ENCODE results near the gene ADAMTS12. TPM values are rescaled to one million over a fixed set of nuclear protein-coding genes. Genes with fewer than 3 reads are reported as not detected.
A peak's percentile ranks its signal among the peaks of the same experiment; 100 is the strongest.

ADAMTS12 gene
- total RNA-seq, 1 experiment from 2014 or later: not detected

DNA sequence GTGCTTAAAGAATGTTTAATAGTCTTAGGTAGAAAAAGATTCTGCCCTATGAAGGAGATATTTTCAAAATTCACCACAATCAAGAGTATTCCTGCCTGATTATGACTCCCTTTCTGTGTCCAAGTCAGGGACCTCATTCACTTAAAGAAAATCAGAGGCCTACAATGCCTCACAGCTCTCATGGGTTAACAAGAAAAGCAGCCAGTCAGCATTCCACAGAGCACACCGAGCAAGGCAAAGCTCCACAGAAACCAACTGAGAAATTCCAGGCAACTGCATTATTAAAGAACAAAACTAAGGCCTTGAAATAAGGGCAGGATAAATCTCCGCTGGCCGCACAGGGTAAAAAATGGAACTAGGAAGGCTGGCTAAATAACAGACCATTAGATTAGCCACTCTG, 289.9 kb downstream of the ADAMTS12 start:
- H3K4me1 ChIP-seq: no peaks in the 10 kb centered on the region
- TF ChIP-seq, protein P1, sequence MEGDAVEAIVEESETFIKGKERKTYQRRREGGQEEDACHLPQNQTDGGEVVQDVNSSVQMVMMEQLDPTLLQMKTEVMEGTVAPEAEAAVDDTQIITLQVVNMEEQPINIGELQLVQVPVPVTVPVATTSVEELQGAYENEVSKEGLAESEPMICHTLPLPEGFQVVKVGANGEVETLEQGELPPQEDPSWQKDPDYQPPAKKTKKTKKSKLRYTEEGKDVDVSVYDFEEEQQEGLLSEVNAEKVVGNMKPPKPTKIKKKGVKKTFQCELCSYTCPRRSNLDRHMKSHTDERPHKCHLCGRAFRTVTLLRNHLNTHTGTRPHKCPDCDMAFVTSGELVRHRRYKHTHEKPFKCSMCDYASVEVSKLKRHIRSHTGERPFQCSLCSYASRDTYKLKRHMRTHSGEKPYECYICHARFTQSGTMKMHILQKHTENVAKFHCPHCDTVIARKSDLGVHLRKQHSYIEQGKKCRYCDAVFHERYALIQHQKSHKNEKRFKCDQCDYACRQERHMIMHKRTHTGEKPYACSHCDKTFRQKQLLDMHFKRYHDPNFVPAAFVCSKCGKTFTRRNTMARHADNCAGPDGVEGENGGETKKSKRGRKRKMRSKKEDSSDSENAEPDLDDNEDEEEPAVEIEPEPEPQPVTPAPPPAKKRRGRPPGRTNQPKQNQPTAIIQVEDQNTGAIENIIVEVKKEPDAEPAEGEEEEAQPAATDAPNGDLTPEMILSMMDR (IDR thresholded peaks at IDR 0.05; ENCODE audit: insufficient read depth in 1 of 2, low read depth in 1 of 2, low read length in 1 of 2, severe bottlenecking in 1 of 2, unreplicated experiment in 1 of 2): no peak
- DNase-seq: peak in 1 of 2 experiments; percentile 11
- no peaks in the 10 kb centered on the region for H3K36me3 Mint-ChIP-seq (ENCODE audit: insufficient read depth, unreplicated experiment)
- no peaks in the 10 kb centered on the region for H3K27me3 ChIP-seq (replicated peaks; ENCODE audit: control insufficient read depth, insufficient read depth, low read length)
- intact Hi-C loops (cut with micrococcal nuclease; ENCODE audit: unreplicated experiment): no loop called here
- ChIA-PET CTCF (no interaction called here), POLR2A (no interaction called here)
- no peak overlapping the region for H3K4me3 Mint-ChIP-seq (ENCODE audit: unreplicated experiment)
- no peak overlapping the region for H3K27ac Mint-ChIP-seq (ENCODE audit: unreplicated experiment)
- no peak overlapping the region for H3K4me3 ChIP-seq (ENCODE audit: low read depth, low read length)
- no peaks in the 10 kb centered on the region for H3K9me3 Mint-ChIP-seq (ENCODE audit: unreplicated experiment)
- no peaks in the 10 kb centered on the region for H3K4me1 Mint-ChIP-seq (ENCODE audit: low read depth, unreplicated experiment)
- peaks cover 3% of the 10 kb centered on the region for H3K27me3 Mint-ChIP-seq (ENCODE audit: insufficient read depth, unreplicated experiment)
- BruUV-seq (replicated peaks): no TSS peak
- H3K9me3 ChIP-seq: no peaks in the 10 kb centered on the region
- no peaks in the 10 kb centered on the region for H3K36me3 ChIP-seq (ENCODE audit: control insufficient read depth, insufficient read depth, low read length)

DNA sequence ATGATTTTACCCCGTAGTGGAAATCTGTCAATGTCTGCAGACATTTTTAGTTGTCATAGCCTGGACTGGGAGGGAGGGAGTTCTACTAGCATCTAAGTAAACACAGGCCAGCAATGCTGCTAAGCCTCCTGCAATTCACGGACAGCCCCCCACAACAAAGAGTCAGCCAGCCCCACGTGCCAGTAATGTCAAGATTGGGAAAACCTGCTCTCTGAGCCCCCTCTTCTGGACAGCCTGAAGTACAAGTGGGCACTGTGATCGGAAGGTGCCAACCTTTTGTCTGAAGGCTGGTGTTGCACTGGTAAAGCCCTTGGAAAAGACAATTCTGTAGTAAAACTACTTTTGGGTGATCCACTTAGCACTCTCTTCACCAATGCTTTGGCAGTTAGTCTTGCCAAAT, 296.5 kb downstream of the ADAMTS12 start:
- H3K36me3 Mint-ChIP-seq (ENCODE audit: insufficient read depth, unreplicated experiment): no peaks in the 10 kb centered on the region
- Histone ChIP-seq H3K4me3 (ENCODE audit: low read depth, low read length) (no peak overlapping the region), H3K4me1 (no peaks in the 10 kb centered on the region), H3K27me3 (replicated peaks; ENCODE audit: control insufficient read depth, insufficient read depth, low read length) (no peaks in the 10 kb centered on the region), H3K36me3 (ENCODE audit: control insufficient read depth, insufficient read depth, low read length) (no peaks in the 10 kb centered on the region), H3K9me3 (no peaks in the 10 kb centered on the region)
- H3K4me3 Mint-ChIP-seq (ENCODE audit: unreplicated experiment): no peak overlapping the region
- ChIA-PET POLR2A (no interaction called here), CTCF (no interaction called here)
- BruUV-seq (replicated peaks): no TSS peak
- no peaks in the 10 kb centered on the region for H3K9me3 Mint-ChIP-seq (ENCODE audit: unreplicated experiment)
- H3K4me1 Mint-ChIP-seq (ENCODE audit: low read depth, unreplicated experiment): no peaks in the 10 kb centered on the region
- intact Hi-C loops (cut with micrococcal nuclease; ENCODE audit: unreplicated experiment): loop anchor here (1.0 to 2.0 kb wide), 2 partner anchors 125 to 159 kb away; no protein-coding TSS in a partner anchor
- TF ChIP-seq, protein P1 (IDR thresholded peaks at IDR 0.05; ENCODE audit: insufficient read depth in 1 of 2, low read depth in 1 of 2, low read length in 1 of 2, severe bottlenecking in 1 of 2, unreplicated experiment in 1 of 2): no peak
- H3K27me3 Mint-ChIP-seq (ENCODE audit: insufficient read depth, unreplicated experiment): peaks cover 21% of the 10 kb centered on the region
- no peak for DNase-seq
- H3K27ac Mint-ChIP-seq (ENCODE audit: unreplicated experiment): no peak overlapping the region

DNA sequence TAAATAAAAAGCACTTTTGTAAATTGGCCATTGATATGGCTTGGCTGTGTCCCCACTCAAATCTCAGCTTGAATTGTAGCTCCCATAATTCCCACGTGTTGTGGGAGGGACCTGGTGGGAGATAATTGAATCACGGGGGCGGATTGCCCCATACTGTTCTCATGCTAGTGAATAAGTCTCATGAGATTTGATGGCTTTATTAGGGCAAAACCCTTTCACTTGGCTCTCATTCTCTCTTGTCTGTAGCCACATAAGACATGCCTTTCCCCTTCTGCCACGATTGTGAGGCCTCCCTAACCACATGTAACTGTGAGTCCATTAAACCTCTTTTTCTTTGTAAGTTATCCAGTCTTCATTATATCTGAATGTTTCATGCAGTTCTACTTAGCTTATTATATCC, 297.8 kb downstream of the ADAMTS12 start:
- no peaks in the 10 kb centered on the region for H3K27me3 ChIP-seq (replicated peaks; ENCODE audit: control insufficient read depth, insufficient read depth, low read length)
- H3K27me3 Mint-ChIP-seq (ENCODE audit: insufficient read depth, unreplicated experiment): peaks cover 23% of the 10 kb centered on the region
- TF ChIP-seq, protein P1 (IDR thresholded peaks at IDR 0.05; ENCODE audit: insufficient read depth in 1 of 2, low read depth in 1 of 2, low read length in 1 of 2, severe bottlenecking in 1 of 2, unreplicated experiment in 1 of 2): no peak
- H3K4me3 ChIP-seq (ENCODE audit: low read depth, low read length): no peak overlapping the region
- ChIA-PET CTCF (interaction anchor here (0.9 kb wide), 1 partner anchor 123 kb away, joined by 3 read pairs; no protein-coding TSS in a partner anchor), POLR2A (no interaction called here)
- intact Hi-C loops (cut with micrococcal nuclease; ENCODE audit: unreplicated experiment): loop anchor here (2.0 kb wide), 1 partner anchor 123 kb away; no protein-coding TSS in a partner anchor
- H3K27ac Mint-ChIP-seq (ENCODE audit: unreplicated experiment): no peak overlapping the region
- BruUV-seq (replicated peaks): no TSS peak
- H3K9me3 ChIP-seq: no peaks in the 10 kb centered on the region
- no peaks in the 10 kb centered on the region for H3K4me1 ChIP-seq
- DNase-seq: no peak
- no peaks in the 10 kb centered on the region for H3K36me3 Mint-ChIP-seq (ENCODE audit: insufficient read depth, unreplicated experiment)
- H3K36me3 ChIP-seq (ENCODE audit: control insufficient read depth, insufficient read depth, low read length): no peaks in the 10 kb centered on the region
- H3K4me1 Mint-ChIP-seq (ENCODE audit: low read depth, unreplicated experiment): no peaks in the 10 kb centered on the region
- H3K4me3 Mint-ChIP-seq (ENCODE audit: unreplicated experiment): no peak overlapping the region
- H3K9me3 Mint-ChIP-seq (ENCODE audit: unreplicated experiment): no peaks in the 10 kb centered on the region
